H9 (cell line): Measurements from ENCODE around the gene OR2AJ1. TPM values are rescaled to one million over a fixed set of nuclear protein-coding genes. Genes with fewer than 3 reads are reported as not detected.

Source experiments
- DNase-seq: peaks from one replicate; pipeline ENCODE4 v3.0.0-alpha.2; 2017
- H2AFZ ChIP-seq: one replicate; pipeline ENCODE4 v1.6.1; 2013; ENCODE audit warnings: mild to moderate bottlenecking, low read length, control low read depth, moderate library complexity
- H2AK5ac ChIP-seq: 2 replicates; pipeline ENCODE4 v1.6.1; 2013; ENCODE audit warnings: low read length, control low read depth, mixed read lengths; ENCODE audit not compliant: insufficient read length
- H2BK120ac ChIP-seq: one replicate; pipeline ENCODE4 v1.6.1; 2013; ENCODE audit warnings: low read depth, mild to moderate bottlenecking, low read length, control low read depth, inconsistent platforms; ENCODE audit not compliant: poor library complexity, severe bottlenecking
- H2BK12ac ChIP-seq: 2 replicates; pipeline ENCODE4 v1.6.1; 2013; ENCODE audit warnings: low read length, control low read depth, mixed read lengths, low read depth; ENCODE audit not compliant: insufficient read length
- H2BK15ac ChIP-seq: 2 replicates; pipeline ENCODE4 v1.6.1; 2013; ENCODE audit warnings: low read depth, low read length, control low read depth
- H2BK20ac ChIP-seq: one replicate; pipeline ENCODE4 v1.6.1; 2013; ENCODE audit warnings: low read depth, mild to moderate bottlenecking, low read length, control low read depth, inconsistent platforms; ENCODE audit not compliant: poor library complexity, severe bottlenecking
- H2BK5ac ChIP-seq: 2 replicates; pipeline ENCODE4 v1.6.1; 2013; ENCODE audit warnings: low read length, control low read depth, mixed read lengths; ENCODE audit not compliant: insufficient read length
- H3K14ac ChIP-seq: 2 replicates; pipeline ENCODE4 v1.6.1; 2013; ENCODE audit warnings: low read length, control low read depth; ENCODE audit not compliant: insufficient read depth
- H3K18ac ChIP-seq: 2 replicates; pipeline ENCODE4 v1.6.1; 2013; ENCODE audit warnings: low read depth, mild to moderate bottlenecking, mixed read lengths, low read length, control low read depth; ENCODE audit not compliant: insufficient read length
- H3K23ac ChIP-seq: 2 replicates; pipeline ENCODE4 v1.6.1; 2013; ENCODE audit warnings: low read length, control low read depth, mixed read lengths, low read depth; ENCODE audit not compliant: insufficient read length
- H3K23me2 ChIP-seq: 2 replicates; pipeline ENCODE4 v1.6.1; 2013; ENCODE audit warnings: low read depth, mild to moderate bottlenecking, mixed read lengths, low read length, control low read depth; ENCODE audit not compliant: insufficient read length, poor library complexity, severe bottlenecking
- H3K27ac ChIP-seq: 2 replicates; pipeline ENCODE4 v1.5.1; 2013; ENCODE audit warnings: low read length, control low read depth, mixed read lengths, low read depth; ENCODE audit not compliant: insufficient read length
- H3K27me3 ChIP-seq: 2 replicates; pipeline ENCODE4 v1.6.1; 2013; ENCODE audit warnings: low read length, control low read depth, inconsistent platforms; ENCODE audit not compliant: insufficient read depth
- H3K4ac ChIP-seq: 2 replicates; pipeline ENCODE4 v1.6.1; 2013; ENCODE audit warnings: low read depth, mild to moderate bottlenecking, control low read depth, inconsistent platforms, low read length, moderate library complexity
- H3K4me1 ChIP-seq: 2 replicates; pipeline ENCODE4 v1.6.1; 2013; ENCODE audit warnings: low read length, control low read depth, inconsistent platforms; ENCODE audit not compliant: insufficient read depth
- H3K4me2 ChIP-seq: 2 replicates; pipeline ENCODE4 v1.6.1; 2013; ENCODE audit warnings: low read length, control low read depth, mixed read lengths; ENCODE audit not compliant: insufficient read length, insufficient read depth
- H3K56ac ChIP-seq: 2 replicates; pipeline ENCODE4 v1.6.1; 2013; ENCODE audit warnings: low read depth, mild to moderate bottlenecking, mixed read lengths, low read length, control low read depth; ENCODE audit not compliant: insufficient read length
- H3K79me1 ChIP-seq: 2 replicates; pipeline ENCODE4 v1.6.1; 2013; ENCODE audit warnings: low read depth, mild to moderate bottlenecking, moderate library complexity, low read length, control low read depth, inconsistent platforms; ENCODE audit not compliant: insufficient read depth, poor library complexity, severe bottlenecking
- H3K79me2 ChIP-seq: 2 replicates; pipeline ENCODE4 v1.6.1; 2013; ENCODE audit warnings: low read length, control low read depth, inconsistent platforms; ENCODE audit not compliant: insufficient read depth
- H3K9ac ChIP-seq: 2 replicates; pipeline ENCODE4 v1.6.1; 2013; ENCODE audit warnings: low read length, control low read depth, mixed read lengths; ENCODE audit not compliant: insufficient read length; ENCODE audit errors: extremely low read depth
- H3K9me3 ChIP-seq: one replicate; pipeline ENCODE4 v1.6.1; 2013; ENCODE audit warnings: low read depth, low read length, inconsistent platforms; ENCODE audit not compliant: control insufficient read depth
- H3T11ph ChIP-seq: one replicate; pipeline ENCODE4 v1.6.1; 2013; ENCODE audit warnings: mild to moderate bottlenecking, low read length, control low read depth, inconsistent platforms
- H4K20me1 ChIP-seq: one replicate; pipeline ENCODE4 v1.6.1; 2013; ENCODE audit not compliant: control insufficient read depth, insufficient read length, insufficient read depth
- H4K5ac ChIP-seq: 2 replicates; pipeline ENCODE4 v1.6.1; 2013; ENCODE audit warnings: low read depth, mild to moderate bottlenecking, mixed read lengths, low read length, control low read depth; ENCODE audit not compliant: insufficient read length
- H4K8ac ChIP-seq: replicated peaks from 2 replicates; pipeline ENCODE4 v1.6.1; 2013; ENCODE audit warnings: low read length, control low read depth, mixed read lengths, low read depth; ENCODE audit not compliant: insufficient read length
- H4K91ac ChIP-seq: 2 replicates; pipeline ENCODE4 v1.6.1; 2013; ENCODE audit warnings: low read depth, mild to moderate bottlenecking, moderate library complexity, mixed read lengths, low read length, control low read depth; ENCODE audit not compliant: insufficient read length
- H3K27ac Mint-ChIP-seq, 3 experiments: 2 replicates in 2 of 3; 3 replicates in 1 of 3; pipeline ENCODE4 v1.8.0; 2020 to 2021; ENCODE audit warnings: mixed read lengths in 3 of 3, mild to moderate bottlenecking in 1 of 3, moderate library complexity in 1 of 3
- H3K27me3 Mint-ChIP-seq: 2 replicates; pipeline ENCODE4 v1.8.0; 2021; ENCODE audit warnings: low read depth, mild to moderate bottlenecking, moderate library complexity, mixed read lengths
- H3K36me3 Mint-ChIP-seq, 3 experiments: 2 replicates in 2 of 3; 3 replicates in 1 of 3; pipeline ENCODE4 v1.8.0; 2020 to 2021; ENCODE audit warnings: low read depth in 3 of 3, mixed read lengths in 3 of 3; ENCODE audit not compliant: insufficient read depth in 1 of 3
- H3K4me1 Mint-ChIP-seq, 2 experiments: 2 replicates each; pipeline ENCODE4 v1.8.0; 2020; ENCODE audit warnings: mixed read lengths in 2 of 2
- H3K4me3 Mint-ChIP-seq, 2 experiments: 2 replicates in 1 of 2; 3 replicates in 1 of 2; pipeline ENCODE4 v1.8.0; 2020 to 2021; ENCODE audit warnings: mild to moderate bottlenecking in 2 of 2, mixed read lengths in 2 of 2, moderate library complexity in 1 of 2
- H3K9me3 Mint-ChIP-seq, 2 experiments: 2 replicates in 1 of 2; 3 replicates in 1 of 2; pipeline ENCODE4 v1.8.0; 2020; ENCODE audit warnings: mild to moderate bottlenecking in 2 of 2, mixed read lengths in 2 of 2, moderate library complexity in 1 of 2
- CTCF ChIP-seq: fragments of 200-600 bp; sonication (generic); conservative IDR thresholded peaks from 3 replicates; pipeline ENCODE4 v1.8.0; 2021; ENCODE audit warnings: antibody characterized with exemption, mild to moderate bottlenecking
- WGBS: extraction: QIAGEN DNeasy Blood & Tissue Kit; methylation state at CpG from one replicate; pipeline ENCODE4 v1.1.7; 2013; ENCODE audit warnings: missing lambda C conversion rate, low lambda C conversion rate, mixed read lengths; ENCODE audit not compliant: insufficient read length; ENCODE audit errors: extremely low coverage; 5-methylcytosine and 5-hydroxymethylcytosine counted together
- total RNA-seq: library from RNA; stranded (reverse); gene quantifications from 2 replicates; pipeline ENCODE4 v1.2.1, GENCODE V29; 2021

OR2AJ1 gene
- total RNA-seq, 1 experiment from 2014 or later: not detected

GRCh38 chr1:247905181-247905580 lies 19.5 kb upstream of the OR2AJ1 start:
- H4K20me1 ChIP-seq: no peaks in the 10 kb centered on the region
- DNase-seq: no peak
- Mint-ChIP-seq H3K9me3 (peaks cover 69 to 79% of the 10 kb centered on the region in 2 experiments), H3K4me1 (peaks cover 20 to 22% of the 10 kb centered on the region in 2 experiments), H3K4me3 (no peak overlapping the region), H3K27ac (no peak overlapping the region), H3K27me3 (no peaks in the 10 kb centered on the region; the same call in 1 of the 2 replicates), H3K36me3 (peaks cover 12 to 43% (median 15%) of the 10 kb centered on the region in 3 experiments)
- no peaks in the 10 kb centered on the region for H3K27me3 ChIP-seq
- H3K23ac ChIP-seq: no peak overlapping the region
- H3K18ac ChIP-seq: no peak overlapping the region
- TF ChIP-seq CTCF: no peak
- H3K4ac ChIP-seq: no peak overlapping the region
- H4K8ac ChIP-seq: no peak overlapping the region
- no peak overlapping the region for H2AK5ac ChIP-seq
- H3K27ac ChIP-seq: no peak overlapping the region
- H3K4me2 ChIP-seq: no peak overlapping the region
- H3K79me1 ChIP-seq: no peaks in the 10 kb centered on the region
- H2AFZ ChIP-seq: no peak overlapping the region
- H2BK5ac ChIP-seq: no peak overlapping the region
- H2BK120ac ChIP-seq: no peak overlapping the region
- no CpG with 5 or more reads among the region's 13 CpGs for WGBS
- H3K9me3 ChIP-seq: no peaks in the 10 kb centered on the region
- H4K91ac ChIP-seq: no peak overlapping the region
- H3K56ac ChIP-seq: no peak overlapping the region
- no peak overlapping the region for H2BK20ac ChIP-seq
- H2BK12ac ChIP-seq: no peak overlapping the region
- no peak overlapping the region for H3K14ac ChIP-seq
- H3K4me1 ChIP-seq: no peaks in the 10 kb centered on the region; the same call in 1 of the 2 replicates
- H4K5ac ChIP-seq: no peak overlapping the region
- no peak overlapping the region for H2BK15ac ChIP-seq
- no peak overlapping the region for H3K9ac ChIP-seq
- no peaks in the 10 kb centered on the region for H3K79me2 ChIP-seq
- no peaks in the 10 kb centered on the region for H3K23me2 ChIP-seq
- H3T11ph ChIP-seq: no peak overlapping the region
